GM12878 (cell line): ENCODE measurements around the gene ZKSCAN8. TPM values are rescaled to one million over a fixed set of nuclear protein-coding genes. Genes with fewer than 3 reads are reported as not detected.

Experiments
- ATAC-seq: fragments of 200-7000 bp; cut with Tn5 transposase; 3 replicates; pipeline ENCODE4 v1.9.1; 2020; ENCODE audit warnings: mild to moderate bottlenecking, moderate library complexity
- BruUV-seq: library from RNA; stranded (reverse); fragments of 400-500 nt; replicated peaks from 2 replicates; lab custom pipeline; 2021; lab: Mats Ljungman, UMichigan
- CTCF ChIA-PET: fragments of 300-600 bp; sonication (Branson Sonifier 250); formaldehyde crosslinking; extraction: SDS; loops from one replicate; lab custom pipeline; 2021; ENCODE audit warnings: inconsistent platforms; lab: Yijun Ruan, JAX
- POLR2A ChIA-PET: fragments of 350-600 bp; formaldehyde crosslinking; extraction: SDS; loops from one replicate; lab custom pipeline; 2021; ENCODE audit warnings: inconsistent platforms; lab: Charles Lee
- RAD21 ChIA-PET: fragments of 300-600 bp; sonication (Branson Sonifier 250); formaldehyde crosslinking; loops from one replicate; lab custom pipeline; 2023; ENCODE audit warnings: antibody characterized with exemption; ENCODE audit not compliant: unreplicated experiment; lab: Charles Lee
- SMC1A ChIA-PET: fragments of 300-600 bp; sonication (Branson Sonifier 250); formaldehyde crosslinking; loops from one replicate; lab custom pipeline; 2023; ENCODE audit not compliant: unreplicated experiment, uncharacterized antibody; lab: Charles Lee
- DNase-seq: peaks from one replicate; pipeline ENCODE4 v3.0.0-alpha.2; 2011; ENCODE audit warnings: low read depth, low spot score
- FAIRE-seq: peaks from 3 replicates; lab custom pipeline; 2011; peaks lifted over from hg19 to GRCh38; lab: Jason Lieb, UNC
- H2AFZ ChIP-seq: 2 replicates; pipeline ENCODE4 v1.6.0; 2011; ENCODE audit warnings: low read depth, low read length, control low read depth; ENCODE audit not compliant: control insufficient read depth
- H3K27ac ChIP-seq: 2 replicates; pipeline ENCODE4 v1.5.1; 2011; ENCODE audit warnings: control low read depth; ENCODE audit not compliant: control insufficient read depth, insufficient read depth
- H3K27me3 ChIP-seq, 2 experiments: replicated peaks in 1 of 2; 2 replicates each; pipeline versions ENCODE4 v1.6.0 to v1.6.1; 2011; ENCODE audit warnings: low read length in 1 of 2; ENCODE audit not compliant: control insufficient read depth in 2 of 2, insufficient read depth in 2 of 2
- H3K36me3 ChIP-seq, 2 experiments: 2 replicates each; pipeline ENCODE4 v1.5.1; 2011; ENCODE audit warnings: low read length in 1 of 2; ENCODE audit not compliant: control insufficient read depth in 2 of 2, insufficient read depth in 2 of 2
- H3K4me1 ChIP-seq: 2 replicates; pipeline ENCODE4 v1.6.1; 2011; ENCODE audit warnings: mild to moderate bottlenecking, low read length, moderate library complexity, mixed read lengths; ENCODE audit not compliant: control insufficient read depth, insufficient read depth
- H3K4me2 ChIP-seq: 2 replicates; pipeline ENCODE4 v1.6.0; 2011; ENCODE audit warnings: control low read depth; ENCODE audit not compliant: control insufficient read depth, insufficient read depth
- H3K4me3 ChIP-seq: fragments of 200-600 bp; sonication (generic); 2 replicates; pipeline ENCODE4 v1.5.1; 2016
- H3K79me2 ChIP-seq: 2 replicates; pipeline ENCODE4 v1.6.0; 2011; ENCODE audit warnings: low read length; ENCODE audit not compliant: control insufficient read depth, insufficient read depth
- H3K9ac ChIP-seq: 2 replicates; pipeline ENCODE4 v1.8.0; 2011; ENCODE audit warnings: low read length, control low read depth, mixed read lengths; ENCODE audit not compliant: control insufficient read depth, insufficient read depth
- H3K9me3 ChIP-seq: replicated peaks from 3 replicates; pipeline ENCODE4 v1.5.1; 2011; ENCODE audit warnings: mild to moderate bottlenecking, low read length; ENCODE audit not compliant: control insufficient read depth, insufficient read depth
- H4K20me1 ChIP-seq: 2 replicates; pipeline ENCODE4 v1.6.0; 2011; ENCODE audit not compliant: control insufficient read depth, insufficient read depth
- CBFB ChIP-seq: IDR thresholded peaks from 2 replicates; pipeline ENCODE4 v1.6.1; 2016; ENCODE audit warnings: antibody characterized with exemption, low read depth
- EZH2 ChIP-seq: IDR thresholded peaks from 2 replicates; pipeline ENCODE4 v1.6.1; 2012; ENCODE audit warnings: low read depth, mild to moderate bottlenecking, control low read depth, inconsistent platforms, low read length, borderline replicate concordance; ENCODE audit not compliant: control insufficient read depth
- HDGF ChIP-seq: fragments of 450-650 bp; IDR thresholded peaks from 2 replicates; pipeline ENCODE4 v1.6.1; 2016; ENCODE audit warnings: antibody characterized with exemption
- JUNB ChIP-seq: IDR thresholded peaks from 2 replicates; pipeline ENCODE4 v1.6.1; 2016; ENCODE audit warnings: antibody characterized with exemption, mild to moderate bottlenecking
- MEF2B ChIP-seq: fragments of 450-650 bp; IDR thresholded peaks from 2 replicates; pipeline ENCODE4 v1.6.1; 2018; ENCODE audit warnings: mild to moderate bottlenecking, moderate library complexity; ENCODE audit not compliant: partially characterized antibody, poor library complexity, severe bottlenecking
- MTA2 ChIP-seq: fragments of 450-650 bp; IDR thresholded peaks from 2 replicates; pipeline ENCODE4 v1.6.1; 2016; ENCODE audit warnings: low read depth, mild to moderate bottlenecking, moderate library complexity
- NRF1 ChIP-seq: conservative IDR thresholded peaks from 2 replicates; pipeline ENCODE4 v1.6.1; 2011; ENCODE audit warnings: mild to moderate bottlenecking, low read depth, low read length, improper control_type of control experiment
- PRDM15 ChIP-seq: fragments of 450-650 bp; formaldehyde crosslinking; IDR thresholded peaks from 2 replicates; pipeline ENCODE4 v1.4.0; 2020; ENCODE audit warnings: mild to moderate bottlenecking, moderate library complexity
- RB1 ChIP-seq: fragments of 450-650 bp; formaldehyde crosslinking; IDR thresholded peaks from 2 replicates; pipeline ENCODE4 v1.6.1; 2017; ENCODE audit warnings: mild to moderate bottlenecking, borderline replicate concordance
- RBBP5 ChIP-seq: fragments of 200-600 bp; sonication (generic); conservative IDR thresholded peaks from 2 replicates; pipeline ENCODE4 v1.6.1; 2016
- SIX5 ChIP-seq: IDR thresholded peaks from 2 replicates; pipeline ENCODE4 v1.6.1; 2011; ENCODE audit warnings: mild to moderate bottlenecking, low read depth, low read length, moderate library complexity; ENCODE audit not compliant: severe bottlenecking
- SP1 ChIP-seq: IDR thresholded peaks from one replicate; pipeline ENCODE4 v1.6.1; 2011; ENCODE audit warnings: low read depth, low read length
- ZZZ3 ChIP-seq: IDR thresholded peaks from 2 replicates; pipeline ENCODE4 v1.6.1; 2011; ENCODE audit warnings: low read depth; ENCODE audit not compliant: control insufficient read depth, insufficient read length
- WGBS: methylation state at CpG from one replicate; pipeline ENCODE4 v1.1.6; 2016; ENCODE audit warnings: low lambda C conversion rate; ENCODE audit not compliant: insufficient replicate concordance, insufficient coverage; ENCODE audit errors: missing lambda C conversion rate; 5-methylcytosine and 5-hydroxymethylcytosine counted together
- in situ Hi-C: fragments of 300-500 bp; cut with MboI; formaldehyde crosslinking; loops from 9 replicates; pipeline ENCODE4 v1.14.3; 2018; ENCODE audit warnings: mixed read lengths
- intact Hi-C: fragments of 100-400 bp; cut with micrococcal nuclease; formaldehyde crosslinking; loops from one replicate; pipeline ENCODE4 v1.14.2; 2022; ENCODE audit not compliant: unreplicated experiment
- polyA plus RNA-seq, 11 experiments: library from polyadenylated mRNA; depleted of rRNA in 4 of 11; unstranded in 6 of 11; stranded (reverse) in 5 of 11; fragments of >200 nt; fragmentation: Nextera tagmentation in 4 of 11; fragmentation: Illumina TruSeq in 1 of 11; extraction: Ambion mirVana in 4 of 11; extraction: Trizol in 1 of 11; gene quantifications; 1 replicate in 1 of 11; 2 replicates in 10 of 11; pipeline versions ENCODE4 v1.2.1 to v1.2.3, GENCODE V29; 2011 to 2016; ENCODE audit warnings: inconsistent platforms in 2 of 11, missing spikeins in 2 of 11, low read depth in 1 of 11
- total RNA-seq, 4 experiments: library from RNA; depleted of rRNA in 3 of 4; stranded (reverse); fragments of >200 nt in 3 of 4; fragmentation: Illumina TruSeq in 1 of 4; extraction: Trizol in 1 of 4; gene quantifications; 2 replicates each; pipeline versions ENCODE4 v1.2.1 to v1.2.3, GENCODE V29; 2013 to 2021
- TF ChIP-seq, protein P1 (sequence below): IDR thresholded peaks from 2 replicates; pipeline ENCODE4 v1.6.1; 2012; ENCODE audit warnings: low read length, inconsistent platforms
- TF ChIP-seq, protein P2 (sequence below): fragments of 450-650 bp; IDR thresholded peaks from 2 replicates; pipeline ENCODE4 v1.6.1; 2017; ENCODE audit warnings: mild to moderate bottlenecking, low read depth, inconsistent platforms; ENCODE audit not compliant: poor library complexity, severe bottlenecking

ZKSCAN8 gene
- total and polyA plus RNA-seq, 10 of the 15 experiments (the other 5 are each of a cell fraction or from before 2014, with no cell fraction given) = 1.0 to 17.9 (median 8.7) TPM

- Histone ChIP-seq H3K9me3 (peaks cover 1% of the 10 kb centered on the region; the same call in 2 of the 3 replicates), H3K27me3 (no peaks in the 10 kb centered on the region), H3K27ac (no peak overlapping the region), H3K4me2 (no peak overlapping the region), H4K20me1 (no peaks in the 10 kb centered on the region), H3K79me2 (no peaks in the 10 kb centered on the region), H3K4me1 (no peaks in the 10 kb centered on the region)
- FAIRE-seq = no peak
- ChIA-PET CTCF (no interaction called here), RAD21 (no interaction called here), POLR2A (no interaction called here)
- no peak for TF ChIP-seq ZZZ3
- no peak for TF ChIP-seq PRDM15
- TF ChIP-seq EZH2 = no peak
- no peak for TF ChIP-seq JUNB
- TF ChIP-seq MEF2B = no peak
- no peak for TF ChIP-seq HDGF
- TF ChIP-seq NRF1 = no peak
- TF ChIP-seq, protein P1, sequence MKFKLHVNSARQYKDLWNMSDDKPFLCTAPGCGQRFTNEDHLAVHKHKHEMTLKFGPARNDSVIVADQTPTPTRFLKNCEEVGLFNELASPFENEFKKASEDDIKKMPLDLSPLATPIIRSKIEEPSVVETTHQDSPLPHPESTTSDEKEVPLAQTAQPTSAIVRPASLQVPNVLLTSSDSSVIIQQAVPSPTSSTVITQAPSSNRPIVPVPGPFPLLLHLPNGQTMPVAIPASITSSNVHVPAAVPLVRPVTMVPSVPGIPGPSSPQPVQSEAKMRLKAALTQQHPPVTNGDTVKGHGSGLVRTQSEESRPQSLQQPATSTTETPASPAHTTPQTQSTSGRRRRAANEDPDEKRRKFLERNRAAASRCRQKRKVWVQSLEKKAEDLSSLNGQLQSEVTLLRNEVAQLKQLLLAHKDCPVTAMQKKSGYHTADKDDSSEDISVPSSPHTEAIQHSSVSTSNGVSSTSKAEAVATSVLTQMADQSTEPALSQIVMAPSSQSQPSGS = no peak
- no peak for TF ChIP-seq RBBP5
- TF ChIP-seq, protein P2, sequence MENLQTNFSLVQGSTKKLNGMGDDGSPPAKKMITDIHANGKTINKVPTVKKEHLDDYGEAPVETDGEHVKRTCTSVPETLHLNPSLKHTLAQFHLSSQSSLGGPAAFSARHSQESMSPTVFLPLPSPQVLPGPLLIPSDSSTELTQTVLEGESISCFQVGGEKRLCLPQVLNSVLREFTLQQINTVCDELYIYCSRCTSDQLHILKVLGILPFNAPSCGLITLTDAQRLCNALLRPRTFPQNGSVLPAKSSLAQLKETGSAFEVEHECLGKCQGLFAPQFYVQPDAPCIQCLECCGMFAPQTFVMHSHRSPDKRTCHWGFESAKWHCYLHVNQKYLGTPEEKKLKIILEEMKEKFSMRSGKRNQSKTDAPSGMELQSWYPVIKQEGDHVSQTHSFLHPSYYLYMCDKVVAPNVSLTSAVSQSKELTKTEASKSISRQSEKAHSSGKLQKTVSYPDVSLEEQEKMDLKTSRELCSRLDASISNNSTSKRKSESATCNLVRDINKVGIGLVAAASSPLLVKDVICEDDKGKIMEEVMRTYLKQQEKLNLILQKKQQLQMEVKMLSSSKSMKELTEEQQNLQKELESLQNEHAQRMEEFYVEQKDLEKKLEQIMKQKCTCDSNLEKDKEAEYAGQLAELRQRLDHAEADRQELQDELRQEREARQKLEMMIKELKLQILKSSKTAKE = no peak
- TF ChIP-seq RB1 = no peak
- TF ChIP-seq MTA2 = no peak
- no peak for TF ChIP-seq SP1
- TF ChIP-seq SIX5 = no peak
- TF ChIP-seq CBFB = no peak
- TF ChIP-seq, all 136 proteins: peak for 0
- in situ Hi-C loops = no loop called here
- intact Hi-C loops = no loop called here
- Histone ChIP-seq H3K4me3 (no peak overlapping the region), H3K9ac (no peak overlapping the region), H2AFZ (no peak overlapping the region), H3K36me3 (no peaks in the 10 kb centered on the region)
- no peak for ATAC-seq
- DNase-seq = no peak
- BruUV-seq = no TSS peak
- WGBS = 4% methylated on average over 1 of the region's 1 CpG
- SMC1A ChIA-PET = no interaction called here
Measured at GRCh38 chr6:28182255-28182654, 40.6 kb downstream of the ZKSCAN8 start.
